PC-3 (cell line): ENCODE data around the gene GOLGA7B. TPM values are rescaled to one million over a fixed set of nuclear protein-coding genes. Genes with fewer than 3 reads are reported as not detected.

Source experiments
- ATAC-seq: fragments of 200-7000 bp; cut with Tn5 transposase; 2 replicates; pipeline ENCODE4 v1.9.1; 2020; ENCODE audit warnings: mild to moderate bottlenecking, moderate library complexity
- BruUV-seq: library from RNA; stranded (reverse); fragments of 400-500 nt; replicated peaks from 2 replicates; lab custom pipeline; 2021; lab: Mats Ljungman, UMichigan
- CTCF ChIA-PET: fragments of 300-600 bp; sonication (Branson Sonifier 250); formaldehyde crosslinking; loops from one replicate; lab custom pipeline; 2022; ENCODE audit warnings: antibody characterized with exemption; lab: Charles Lee
- POLR2A ChIA-PET: fragments of 300-600 bp; sonication (Branson Sonifier 250); formaldehyde crosslinking; loops from one replicate; lab custom pipeline; 2022; ENCODE audit warnings: antibody characterized with exemption; ENCODE audit not compliant: unreplicated experiment; lab: Charles Lee
- DNase-seq: peaks from one replicate; pipeline ENCODE4 v3.0.0-alpha.2; 2015
- H2AFZ ChIP-seq: fragments of 300-600 bp; sonication (generic); 2 replicates; pipeline ENCODE4 v1.6.0; 2016; ENCODE audit warnings: antibody characterized with exemption, low read length
- H3F3A ChIP-seq: fragments of 300-600 bp; sonication (generic); one replicate; pipeline ENCODE4 v1.6.0; 2017; ENCODE audit warnings: antibody characterized with exemption, low read length, control low read depth, mild to moderate bottlenecking; ENCODE audit not compliant: unreplicated experiment
- H3K27ac ChIP-seq: fragments of 300-600 bp; sonication (generic); 2 replicates; pipeline ENCODE4 v1.5.1; 2016; ENCODE audit warnings: mild to moderate bottlenecking, low read length
- H3K27me3 ChIP-seq: fragments of 300-600 bp; sonication (generic); 2 replicates; pipeline ENCODE4 v1.6.1; 2016; ENCODE audit warnings: low read length, mixed read lengths
- H3K36me3 ChIP-seq: fragments of 300-600 bp; sonication (generic); 2 replicates; pipeline ENCODE4 v1.6.1; 2016; ENCODE audit warnings: low read depth, mixed run types, low read length, mixed read lengths
- H3K4me1 ChIP-seq: fragments of 300-600 bp; sonication (generic); 2 replicates; pipeline ENCODE4 v1.5.1; 2016; ENCODE audit warnings: low read length; ENCODE audit not compliant: insufficient read depth
- H3K4me2 ChIP-seq: fragments of 300-600 bp; sonication (generic); 2 replicates; pipeline ENCODE4 v1.6.0; 2016; ENCODE audit warnings: low read length
- H3K4me3 ChIP-seq: fragments of 300-600 bp; sonication (generic); 2 replicates; pipeline ENCODE4 v1.5.1; 2016; ENCODE audit warnings: mild to moderate bottlenecking, low read length, mixed read lengths
- H3K79me2 ChIP-seq: fragments of 300-600 bp; sonication (generic); 2 replicates; pipeline ENCODE4 v1.6.1; 2017; ENCODE audit warnings: low read length, mixed read lengths
- H3K9ac ChIP-seq: fragments of 300-600 bp; sonication (generic); 2 replicates; pipeline ENCODE4 v1.6.0; 2016; ENCODE audit warnings: mild to moderate bottlenecking, low read length
- H3K9me2 ChIP-seq: fragments of 300-600 bp; sonication (generic); replicated peaks from 2 replicates; pipeline ENCODE4 v1.6.1; 2016; ENCODE audit warnings: mixed run types, low read length, mixed read lengths
- H3K9me3 ChIP-seq: fragments of 300-600 bp; sonication (generic); 2 replicates; pipeline ENCODE4 v1.6.1; 2016; ENCODE audit warnings: low read length, mixed read lengths
- H4K20me1 ChIP-seq: fragments of 300-600 bp; sonication (generic); 2 replicates; pipeline ENCODE4 v1.6.1; 2016; ENCODE audit warnings: low read length, mixed read lengths
- CTCF ChIP-seq: fragments of 300-600 bp; sonication (generic); conservative IDR thresholded peaks from 2 replicates; pipeline ENCODE4 v1.5.1; 2017; ENCODE audit warnings: antibody characterized with exemption, low read depth, mild to moderate bottlenecking, low read length
- EZH2 ChIP-seq: fragments of 300-600 bp; sonication (generic); IDR thresholded peaks from one replicate; pipeline ENCODE4 v1.6.1; 2017; ENCODE audit warnings: antibody characterized with exemption, mild to moderate bottlenecking, low read length; ENCODE audit not compliant: unreplicated experiment
- EZH2phosphoT487 ChIP-seq: fragments of 300-600 bp; sonication (generic); IDR thresholded peaks from 2 replicates; pipeline ENCODE4 v1.6.1; 2018; ENCODE audit warnings: mild to moderate bottlenecking, antibody characterized with exemption, low read length, borderline replicate concordance
- intact Hi-C: fragments of 100-400 bp; cut with micrococcal nuclease; formaldehyde crosslinking; loops from 2 replicates; pipeline ENCODE4 v1.9.0; 2023
- total RNA-seq: library from RNA; depleted of rRNA; stranded (reverse); fragments of >200 nt; gene quantifications from 2 replicates; pipeline ENCODE4 v1.2.3, GENCODE V29; 2014

The GOLGA7B gene
- total RNA-seq, 1 experiment from 2014 or later = 0.26 TPM

GRCh38 chr10:97801422-97801821 lies 48.2 kb upstream of the GOLGA7B start:
- H3K79me2 ChIP-seq = no peaks in the 10 kb centered on the region
- ATAC-seq (no peak), DNase-seq (no peak)
- no peak overlapping the region for H2AFZ ChIP-seq
- no peak overlapping the region for H3K27ac ChIP-seq
- peaks cover 15% of the 10 kb centered on the region; the same call in 1 of the 2 replicates for H3K27me3 ChIP-seq
- H3K4me1 ChIP-seq = no peaks in the 10 kb centered on the region
- H3K4me3 ChIP-seq = no peak overlapping the region
- H3K4me2 ChIP-seq = no peak overlapping the region
- no peaks in the 10 kb centered on the region for H3K9me2 ChIP-seq
- POLR2A ChIA-PET = no interaction called here
- no peaks in the 10 kb centered on the region for H3K9me3 ChIP-seq
- no peaks in the 10 kb centered on the region for H4K20me1 ChIP-seq
- H3K36me3 ChIP-seq = no peaks in the 10 kb centered on the region
- no TSS peak for BruUV-seq
- intact Hi-C loops = no loop called here
- H3K9ac ChIP-seq = no peak overlapping the region
- H3F3A ChIP-seq = no peaks in the 10 kb centered on the region
- TF ChIP-seq CTCF (no peak), EZH2phosphoT487 (no peak), EZH2 (no peak)
- CTCF ChIA-PET = no interaction called here

GRCh38 chr10:97805096-97805884 lies 44.4 kb upstream of the GOLGA7B start:
- POLR2A ChIA-PET = no interaction called here
- Histone ChIP-seq H3K27ac (no peak overlapping the region), H3K4me2 (no peak overlapping the region), H2AFZ (no peak overlapping the region), H3K4me3 (no peak overlapping the region), H4K20me1 (no peaks in the 10 kb centered on the region), H3K36me3 (no peaks in the 10 kb centered on the region), H3F3A (no peaks in the 10 kb centered on the region), H3K79me2 (no peaks in the 10 kb centered on the region), H3K9me2 (no peaks in the 10 kb centered on the region), H3K27me3 (no peaks in the 10 kb centered on the region), H3K4me1 (no peaks in the 10 kb centered on the region), H3K9me3 (no peaks in the 10 kb centered on the region), H3K9ac (no peak overlapping the region)
- no TSS peak for BruUV-seq
- TF ChIP-seq EZH2 (no peak), CTCF (no peak), EZH2phosphoT487 (no peak)
- CTCF ChIA-PET = no interaction called here
- intact Hi-C loops = no loop called here
- ATAC-seq (no peak), DNase-seq (no peak)

- H3F3A ChIP-seq = no peaks in the 10 kb centered on the region
- no peak overlapping the region for H3K9ac ChIP-seq
- H3K27me3 ChIP-seq = no peaks in the 10 kb centered on the region
- no peaks in the 10 kb centered on the region for H3K9me2 ChIP-seq
- no peak overlapping the region for H3K4me3 ChIP-seq
- no peak overlapping the region for H3K27ac ChIP-seq
- intact Hi-C loops = no loop called here
- DNase-seq (no peak), ATAC-seq (no peak)
- TF ChIP-seq EZH2 (no peak), EZH2phosphoT487 (no peak), CTCF (no peak)
- H4K20me1 ChIP-seq = no peaks in the 10 kb centered on the region
- no peaks in the 10 kb centered on the region for H3K36me3 ChIP-seq
- H3K79me2 ChIP-seq = no peaks in the 10 kb centered on the region
- H3K9me3 ChIP-seq = no peaks in the 10 kb centered on the region
- no peak overlapping the region for H2AFZ ChIP-seq
- ChIA-PET CTCF (no interaction called here), POLR2A (no interaction called here)
- no TSS peak for BruUV-seq
- no peaks in the 10 kb centered on the region for H3K4me1 ChIP-seq
- no peak overlapping the region for H3K4me2 ChIP-seq
Measured at GRCh38 chr10:97805949-97806348, 43.7 kb upstream of the GOLGA7B start.
